Common myeloid progenitor, CD34-positive (primary cell): Measurements from ENCODE around the gene GPR107.

Experiments
- CTCF ChIA-PET: fragments of 350-600 bp; sonication (Branson Sonifier 250); formaldehyde crosslinking; loops from one replicate; lab custom pipeline; 2021; ENCODE audit warnings: antibody characterized with exemption; lab: Charles Lee
- POLR2A ChIA-PET: fragments of 350-600 bp; sonication (Branson Sonifier 250); formaldehyde crosslinking; loops from one replicate; lab custom pipeline; 2021; ENCODE audit warnings: antibody characterized with exemption; lab: Charles Lee
- DNase-seq, 3 donors: peaks; one replicate each; pipeline versions ENCODE4 v3.0.0 to v3.0.0-alpha.2; 2013
- H3K27ac ChIP-seq, 2 experiments: 1 replicate in 1 of 2; 2 replicates in 1 of 2; pipeline ENCODE4 v1.7.0; 2013; ENCODE audit warnings: inconsistent platforms in 2 of 2, low read length in 2 of 2, mild to moderate bottlenecking in 2 of 2, low read depth in 1 of 2, moderate library complexity in 1 of 2; ENCODE audit not compliant: severe bottlenecking in 2 of 2, insufficient read depth in 1 of 2, poor library complexity in 1 of 2
- H3K27me3 ChIP-seq, 5 experiments: replicated peaks in 2 of 5; 1 replicate in 3 of 5; 2 replicates in 2 of 5; pipeline versions ENCODE4 v1.6.1 to v1.7.0; 2013; ENCODE audit warnings: low read length in 4 of 5, mild to moderate bottlenecking in 2 of 5, moderate library complexity in 2 of 5, inconsistent platforms in 1 of 5; ENCODE audit not compliant: insufficient read depth in 5 of 5, control insufficient read depth in 4 of 5
- H3K36me3 ChIP-seq, 4 experiments: 1 replicate in 2 of 4; 2 replicates in 2 of 4; pipeline versions ENCODE4 v1.6.1 to v1.7.0; 2013; ENCODE audit warnings: low read length in 3 of 4, control low read depth in 1 of 4, mild to moderate bottlenecking in 1 of 4; ENCODE audit not compliant: control insufficient read depth in 4 of 4, insufficient read depth in 4 of 4
- H3K4me1 ChIP-seq, 4 experiments: 1 replicate in 3 of 4; 2 replicates in 1 of 4; pipeline versions ENCODE4 v1.6.1 to v1.7.1; 2013; ENCODE audit warnings: low read length in 3 of 4, mild to moderate bottlenecking in 3 of 4, control low read depth in 1 of 4, inconsistent platforms in 1 of 4, moderate library complexity in 1 of 4; ENCODE audit not compliant: control insufficient read depth in 4 of 4, insufficient read depth in 4 of 4; ENCODE audit errors: control extremely low read depth in 1 of 4
- H3K4me3 ChIP-seq, 7 experiments: 1 replicate in 4 of 7; 2 replicates in 3 of 7; pipeline versions ENCODE4 v1.5.1 to v1.7.0; 2013; ENCODE audit warnings: mild to moderate bottlenecking in 7 of 7, low read length in 6 of 7, moderate library complexity in 6 of 7, inconsistent platforms in 2 of 7, low read depth in 2 of 7, control low read depth in 1 of 7; ENCODE audit not compliant: insufficient read depth in 4 of 7, control insufficient read depth in 1 of 7; ENCODE audit errors: extremely low read depth in 1 of 7
- H3K9me3 ChIP-seq, 5 experiments: 1 replicate in 4 of 5; 2 replicates in 1 of 5; pipeline versions ENCODE4 v1.6.1 to v1.7.1; 2013; ENCODE audit warnings: low read length in 4 of 5, mild to moderate bottlenecking in 2 of 5, inconsistent platforms in 1 of 5, low read depth in 1 of 5, moderate library complexity in 1 of 5; ENCODE audit not compliant: control insufficient read depth in 4 of 5, insufficient read depth in 2 of 5; ENCODE audit errors: control extremely low read depth in 1 of 5
- WGBS: methylation state at CpG from one replicate; pipeline ENCODE4 v1.1.5; 2013; ENCODE audit not compliant: insufficient coverage; 5-methylcytosine and 5-hydroxymethylcytosine counted together

The GPR107 gene

GRCh38 chr9:130027533-130028365 is 26.0 kb upstream of the GPR107 start:
- Histone ChIP-seq H3K9me3 (peaks cover 0 to 3% (median 0%) of the 10 kb centered on the region in 5 experiments), H3K4me1 (peaks cover 9 to 18% (median 11%) of the 10 kb centered on the region in 4 experiments), H3K36me3 (peaks cover 0 to 16% (median 4%) of the 10 kb centered on the region in 4 experiments), H3K4me3 (no peak overlapping the region), H3K27me3 (no peaks in the 10 kb centered on the region), H3K27ac (no peak overlapping the region)
- ChIA-PET POLR2A (interaction anchor here (0.6 to 0.9 kb wide), 2 partner anchors 10 to 30 kb away, joined by 3 read pairs; no protein-coding TSS in a partner anchor), CTCF (interaction anchor here (0.9 to 1.6 kb wide), 2 partner anchors 11 to 32 kb away, joined by 3 to 5 read pairs; no protein-coding TSS in a partner anchor)
- WGBS = 100% methylated on average over 6 of the region's 9 CpGs
- no peak for DNase-seq

DNA sequence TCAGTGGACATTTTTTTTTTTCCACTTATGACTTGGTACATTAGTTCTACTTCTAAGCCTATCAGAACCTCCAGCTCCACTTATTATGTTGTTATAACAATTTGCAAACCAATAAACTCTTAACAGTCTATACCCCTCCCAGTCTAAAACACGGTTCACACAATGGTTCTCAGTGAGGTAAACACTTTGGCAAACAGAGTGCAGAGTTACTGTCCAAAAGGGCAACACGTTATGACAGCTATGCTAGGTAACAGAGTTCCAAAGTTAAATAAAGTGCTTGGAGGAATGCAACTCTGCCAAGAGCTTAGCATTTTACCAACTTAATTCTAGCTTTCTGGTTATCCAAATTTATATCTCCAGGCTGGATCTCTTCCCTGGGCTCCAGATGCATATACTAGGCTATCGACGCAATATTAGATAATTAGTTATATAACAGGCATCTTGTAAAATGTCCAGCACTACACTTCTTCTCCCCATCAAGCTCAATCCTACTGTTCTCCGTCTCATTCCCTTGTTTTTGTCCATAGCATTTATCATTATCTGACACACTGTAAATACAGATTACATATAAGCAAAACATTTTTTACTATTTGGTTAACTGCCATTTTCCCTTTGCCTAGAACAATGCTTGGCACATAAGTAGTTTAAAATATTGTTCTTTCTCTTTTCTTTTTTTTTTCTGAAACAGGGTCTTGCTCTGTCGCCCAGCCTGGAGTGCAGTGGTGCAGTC is 25.0 kb upstream of the GPR107 start:
- ChIA-PET CTCF (interaction anchor here (1.6 kb wide), 2 partner anchors 10 to 33 kb away, joined by 5 read pairs; no protein-coding TSS in a partner anchor), POLR2A (interaction anchor here (0.9 kb wide), 1 partner anchor 9 kb away, joined by 3 read pairs; no protein-coding TSS in a partner anchor)
- Histone ChIP-seq H3K36me3 (peaks cover 0 to 10% (median 4%) of the 10 kb centered on the region in 4 experiments), H3K9me3 (peaks cover 0 to 3% (median 0%) of the 10 kb centered on the region in 5 experiments), H3K27ac (no peak overlapping the region), H3K4me1 (peaks cover 5 to 13% (median 9%) of the 10 kb centered on the region in 4 experiments), H3K4me3 (no peak overlapping the region), H3K27me3 (no peaks in the 10 kb centered on the region)
- no peak for DNase-seq
- WGBS = 100% methylated on average over 3 of the region's 6 CpGs

DNA sequence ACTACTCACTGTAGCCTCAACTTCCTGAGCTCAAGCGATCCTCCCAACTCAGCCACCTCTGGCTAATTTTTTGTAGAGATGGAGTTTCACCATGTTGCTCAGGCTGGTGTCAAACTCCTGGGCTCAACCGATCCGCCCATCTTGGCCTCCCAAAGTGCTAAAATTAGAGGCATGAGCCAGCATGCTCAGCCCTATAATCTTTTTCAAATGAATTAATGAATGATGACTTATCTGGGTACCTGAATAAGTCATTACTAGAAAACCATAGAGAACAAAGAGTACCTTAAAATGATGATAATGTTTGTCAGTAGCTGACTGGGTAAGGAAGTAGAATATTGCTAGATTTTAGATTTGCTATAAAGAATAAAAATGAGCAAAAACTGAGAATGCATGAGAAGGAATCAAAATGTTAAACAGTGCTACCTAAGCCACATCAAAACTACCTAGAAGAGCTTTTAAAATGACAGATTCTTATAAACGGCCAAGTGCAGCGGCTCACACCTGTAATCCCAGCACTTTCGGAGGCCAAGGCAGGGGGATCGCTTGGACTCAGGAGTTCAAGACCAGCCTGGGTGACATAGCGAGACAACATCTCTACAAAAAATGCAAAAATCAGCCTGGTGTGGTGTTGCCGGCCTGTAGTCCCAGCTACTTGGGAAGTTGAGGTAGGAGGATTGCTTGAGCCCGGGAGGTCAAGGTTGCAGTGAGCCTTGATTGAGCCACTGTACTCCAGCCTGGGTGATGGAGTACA is 24.3 kb upstream of the GPR107 start:
- H3K4me3 ChIP-seq = no peak overlapping the region
- ChIA-PET POLR2A (no interaction called here), CTCF (interaction anchor here (1.0 to 1.6 kb wide), 3 partner anchors 11 to 33 kb away, joined by 3 to 5 read pairs (median 5); no protein-coding TSS in a partner anchor)
- no peaks in the 10 kb centered on the region for H3K27me3 ChIP-seq
- no peak for DNase-seq
- peaks cover 0 to 8% (median 4%) of the 10 kb centered on the region in 4 experiments for H3K36me3 ChIP-seq
- no peak overlapping the region for H3K27ac ChIP-seq
- WGBS = 98% methylated on average over 6 of the region's 10 CpGs
- H3K9me3 ChIP-seq = peaks cover 0 to 3% (median 0%) of the 10 kb centered on the region in 5 experiments
- H3K4me1 ChIP-seq = peaks cover 5 to 13% (median 9%) of the 10 kb centered on the region in 4 experiments

GRCh38 chr9:130030651-130031127 is 23.0 kb upstream of the GPR107 start:
- CTCF ChIA-PET = interaction anchor here (1.7 kb wide), 1 partner anchor 9 kb away, joined by 5 read pairs; no protein-coding TSS in a partner anchor
- peaks cover 0 to 17% (median 9%) of the 10 kb centered on the region in 4 experiments for H3K36me3 ChIP-seq
- H3K27me3 ChIP-seq = no peaks in the 10 kb centered on the region
- POLR2A ChIA-PET = no interaction called here
- H3K27ac ChIP-seq = peak overlapping the region in 1 of 2 experiments; percentile 35
- H3K4me3 ChIP-seq = no peak overlapping the region
- no CpG with 5 or more reads among the region's 3 CpGs for WGBS
- no peak for DNase-seq
- H3K9me3 ChIP-seq = peaks cover 0 to 3% (median 0%) of the 10 kb centered on the region in 5 experiments
- peaks cover 6 to 19% (median 10%) of the 10 kb centered on the region in 4 experiments for H3K4me1 ChIP-seq

- peaks cover 12 to 50% (median 31%) of the 10 kb centered on the region in 4 experiments for H3K4me1 ChIP-seq
- H3K27ac ChIP-seq = no peak overlapping the region
- no peaks in the 10 kb centered on the region for H3K9me3 ChIP-seq
- ChIA-PET CTCF (interaction anchor here (0.8 to 0.9 kb wide), 2 partner anchors 18 to 24 kb away, joined by 3 read pairs; no protein-coding TSS in a partner anchor), POLR2A (interaction anchor here (0.6 kb wide), 1 partner anchor 59 kb away, joined by 3 read pairs; no protein-coding TSS in a partner anchor)
- H3K27me3 ChIP-seq = no peaks in the 10 kb centered on the region
- H3K4me3 ChIP-seq = no peak overlapping the region
- peaks cover 0 to 13% (median 6%) of the 10 kb centered on the region in 4 experiments for H3K36me3 ChIP-seq
- peak in 2 of 3 donors; percentile 48 to 55 for DNase-seq
- no CpG with 5 or more reads among the region's 1 CpG for WGBS
Observed at GRCh38 chr9:130034570-130034969, 19.1 kb upstream of the GPR107 start.

- no peaks in the 10 kb centered on the region for H3K9me3 ChIP-seq
- H3K4me3 ChIP-seq = no peak overlapping the region
- CTCF ChIA-PET = no interaction called here
- POLR2A ChIA-PET = no interaction called here
- peaks cover 21 to 62% (median 39%) of the 10 kb centered on the region in 4 experiments for H3K4me1 ChIP-seq
- peak overlapping the region; percentile 16 to 23 for H3K27ac ChIP-seq
- H3K36me3 ChIP-seq = peaks cover 0 to 12% (median 6%) of the 10 kb centered on the region in 4 experiments
- no peaks in the 10 kb centered on the region for H3K27me3 ChIP-seq
- DNase-seq = peak in 1 of 3 donors; percentile 48
Observed at GRCh38 chr9:130036099-130036498, 17.6 kb upstream of the GPR107 start.
